GM12875 (cell line): ENCODE measurements around the gene LYPD5.

Source experiments
- H3K4me3 ChIP-seq: one replicate; pipeline ENCODE4 v1.5.1; 2011; ENCODE audit warnings: low read depth, low read length, control low read depth
- CTCF ChIP-seq: IDR thresholded peaks from 2 replicates; pipeline ENCODE4 v1.5.1; 2011; ENCODE audit warnings: low read depth, mild to moderate bottlenecking, control low read depth, inconsistent platforms, low read length, moderate library complexity, borderline replicate concordance; ENCODE audit not compliant: insufficient read depth

Gene LYPD5

DNA sequence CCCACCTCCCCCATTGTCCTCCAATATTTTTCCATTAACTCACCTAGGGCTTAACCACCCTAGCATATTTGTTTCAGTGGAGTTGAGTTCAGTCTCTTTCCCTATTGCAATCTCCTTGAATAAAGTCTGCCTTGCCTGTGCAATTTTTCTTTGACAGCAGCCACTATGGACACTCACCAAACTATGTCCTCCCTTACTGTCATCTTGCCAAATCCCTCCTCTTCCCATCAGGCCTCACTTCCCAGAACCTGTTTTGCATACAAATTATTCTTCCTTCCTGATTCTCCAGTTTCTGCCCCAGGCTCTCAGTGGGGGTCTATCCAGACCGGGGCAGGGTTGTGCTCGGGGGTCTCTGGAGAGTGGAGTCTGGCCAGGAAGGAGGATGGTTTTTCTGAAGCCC lies 2.2 kb upstream of the LYPD5 start:
- TF ChIP-seq CTCF, result no peak
- no peak overlapping the region for H3K4me3 ChIP-seq

DNA sequence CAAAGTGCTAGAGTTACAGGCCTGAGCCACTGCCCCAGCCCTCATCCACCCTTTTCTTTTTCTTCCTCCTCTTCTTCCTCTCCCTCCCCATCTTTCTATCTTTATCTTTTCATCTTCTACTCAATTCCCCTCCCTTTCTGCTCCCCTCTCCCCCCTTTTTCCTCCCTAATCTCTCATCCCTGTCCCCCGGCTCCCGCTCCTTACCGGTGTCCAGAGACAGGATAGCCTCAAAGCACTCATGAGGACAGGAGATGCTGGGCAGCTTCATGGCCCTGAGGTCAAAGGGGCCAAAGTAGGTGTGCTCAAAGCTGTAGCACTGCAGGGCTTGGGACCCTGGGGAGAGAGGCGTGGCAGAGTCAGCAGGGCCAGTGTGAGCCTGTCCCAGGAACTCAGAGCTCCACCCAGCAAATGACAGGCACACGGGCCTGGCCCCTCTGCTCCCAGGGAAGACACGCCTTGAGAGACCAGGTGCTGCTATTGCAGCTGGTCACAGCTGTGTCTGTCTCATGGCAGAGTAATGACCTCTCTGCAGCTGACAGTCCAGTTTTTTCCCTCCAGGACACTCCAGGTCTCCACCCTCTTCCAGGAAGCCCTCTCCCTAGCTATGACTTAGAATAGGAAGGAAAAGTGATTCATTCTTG lies 2.6 kb downstream of the LYPD5 start:
- H3K4me3 ChIP-seq, result no peak overlapping the region
- no peak for TF ChIP-seq CTCF

DNA sequence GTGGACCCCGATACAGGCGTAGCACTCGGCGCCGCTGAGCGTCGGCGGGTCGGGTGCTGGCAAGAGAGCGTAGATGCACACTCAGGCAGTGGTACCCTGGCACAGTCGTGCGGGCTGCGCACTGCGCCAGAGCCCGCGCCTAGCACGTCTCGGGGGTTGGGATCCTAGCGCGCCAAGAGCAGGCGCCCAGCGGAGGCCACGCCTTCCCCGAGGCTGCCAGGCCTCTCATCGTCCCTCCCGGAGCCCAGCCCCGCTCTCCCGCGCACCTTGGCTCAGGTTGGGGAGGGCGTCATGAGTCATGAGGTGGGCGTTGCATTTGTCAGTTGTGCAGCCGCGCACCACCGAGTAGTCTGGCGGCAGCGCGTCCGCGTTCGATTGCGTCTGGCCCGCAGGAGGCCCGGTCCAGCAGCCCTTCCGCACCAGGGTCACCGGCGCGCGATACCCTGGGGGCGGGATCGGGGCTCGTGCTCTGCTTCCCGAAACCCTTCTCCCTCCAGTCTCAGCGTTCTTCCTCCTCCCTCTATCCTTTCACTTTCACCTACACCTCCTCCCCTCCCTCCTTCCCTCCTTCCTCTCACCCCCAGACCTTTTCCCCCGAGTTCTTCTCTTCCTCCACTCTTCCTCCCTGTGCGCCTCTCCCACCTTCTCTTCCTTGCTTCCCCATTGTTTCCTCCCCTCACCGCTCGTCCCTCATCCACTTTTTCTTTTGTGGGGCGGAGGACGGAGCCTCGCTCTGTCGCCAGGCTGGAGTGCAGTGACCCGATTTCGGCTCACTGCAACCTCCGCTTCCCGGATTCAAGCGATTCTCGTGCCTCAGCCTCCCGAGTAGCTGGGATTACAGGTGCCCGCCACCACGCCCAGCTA lies 3.5 kb downstream of the LYPD5 start:
- H3K4me3 ChIP-seq, result peak overlapping the region; percentile 56
- no peak for TF ChIP-seq CTCF

DNA sequence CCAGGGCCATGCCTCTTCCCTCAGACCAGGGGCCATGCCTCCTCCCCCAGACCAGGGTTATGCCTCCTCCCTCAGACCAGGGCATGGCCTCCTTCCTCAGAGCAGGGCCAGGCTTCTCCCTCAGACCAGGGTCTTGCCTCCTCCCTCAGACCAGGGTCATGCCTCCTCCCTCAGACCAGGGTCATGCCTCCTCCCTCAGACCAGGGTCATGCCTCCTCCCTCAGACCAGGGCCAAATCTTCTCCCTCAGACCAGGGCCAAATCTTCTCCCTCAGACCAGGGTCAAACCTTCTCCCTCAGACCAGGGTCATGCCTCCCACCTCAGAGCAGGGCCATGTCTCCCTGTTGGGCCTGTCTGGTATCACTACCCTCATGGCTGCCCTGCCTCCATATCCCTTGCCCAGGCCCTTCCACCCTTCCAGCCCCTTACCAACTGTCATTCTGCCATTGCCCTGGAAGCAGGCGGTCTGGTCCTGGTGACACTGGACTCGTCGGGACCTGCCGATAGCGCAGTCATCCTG lies 4.2 kb downstream of the LYPD5 start:
- TF ChIP-seq CTCF, result no peak
- H3K4me3 ChIP-seq, result peak overlapping the region; percentile 56

- no peak overlapping the region for H3K4me3 ChIP-seq
- TF ChIP-seq CTCF, result no peak
Measured at GRCh38 chr19:43797556-43797955, 4.7 kb downstream of the LYPD5 start.

DNA sequence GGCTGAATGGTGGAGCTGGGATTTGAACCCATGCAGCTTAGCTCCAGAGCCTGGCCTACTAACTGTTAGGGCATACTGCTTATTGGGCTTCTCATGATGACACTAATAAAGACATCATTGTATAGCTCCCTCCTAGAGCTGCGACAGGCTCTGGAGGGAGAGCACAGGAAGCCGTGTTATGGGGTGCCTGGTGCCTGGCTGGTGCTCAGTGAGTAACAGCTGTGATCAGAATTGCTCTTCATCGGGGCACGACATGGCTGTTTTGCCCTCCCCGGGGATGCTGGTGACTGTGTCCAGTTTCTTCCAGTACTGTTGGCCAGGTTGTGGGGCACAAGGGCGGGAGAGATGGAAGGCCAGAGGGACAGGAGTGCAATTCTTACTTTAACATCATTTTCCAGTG lies 5.1 kb downstream of the LYPD5 start:
- TF ChIP-seq CTCF, result no peak
- H3K4me3 ChIP-seq, result no peak overlapping the region
